ENCODE data around the gene LRRC3C. TPM values are rescaled to one million over a fixed set of nuclear protein-coding genes. Genes with fewer than 3 reads are reported as not detected.

Gene LRRC3C, protein sequence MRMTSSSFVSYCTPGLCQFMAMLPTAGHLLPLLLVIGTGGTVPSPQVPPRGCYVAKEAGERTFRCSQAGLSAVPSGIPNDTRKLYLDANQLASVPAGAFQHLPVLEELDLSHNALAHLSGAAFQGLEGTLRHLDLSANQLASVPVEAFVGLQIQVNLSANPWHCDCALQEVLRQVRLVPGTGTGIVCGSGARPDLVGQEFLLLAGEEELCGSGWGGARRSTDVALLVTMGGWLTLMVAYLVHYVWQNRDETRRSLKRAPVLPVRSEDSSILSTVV
- not detected for polyA plus RNA-seq (2012; ENCODE audit: insufficient read length, low read depth)

DNA sequence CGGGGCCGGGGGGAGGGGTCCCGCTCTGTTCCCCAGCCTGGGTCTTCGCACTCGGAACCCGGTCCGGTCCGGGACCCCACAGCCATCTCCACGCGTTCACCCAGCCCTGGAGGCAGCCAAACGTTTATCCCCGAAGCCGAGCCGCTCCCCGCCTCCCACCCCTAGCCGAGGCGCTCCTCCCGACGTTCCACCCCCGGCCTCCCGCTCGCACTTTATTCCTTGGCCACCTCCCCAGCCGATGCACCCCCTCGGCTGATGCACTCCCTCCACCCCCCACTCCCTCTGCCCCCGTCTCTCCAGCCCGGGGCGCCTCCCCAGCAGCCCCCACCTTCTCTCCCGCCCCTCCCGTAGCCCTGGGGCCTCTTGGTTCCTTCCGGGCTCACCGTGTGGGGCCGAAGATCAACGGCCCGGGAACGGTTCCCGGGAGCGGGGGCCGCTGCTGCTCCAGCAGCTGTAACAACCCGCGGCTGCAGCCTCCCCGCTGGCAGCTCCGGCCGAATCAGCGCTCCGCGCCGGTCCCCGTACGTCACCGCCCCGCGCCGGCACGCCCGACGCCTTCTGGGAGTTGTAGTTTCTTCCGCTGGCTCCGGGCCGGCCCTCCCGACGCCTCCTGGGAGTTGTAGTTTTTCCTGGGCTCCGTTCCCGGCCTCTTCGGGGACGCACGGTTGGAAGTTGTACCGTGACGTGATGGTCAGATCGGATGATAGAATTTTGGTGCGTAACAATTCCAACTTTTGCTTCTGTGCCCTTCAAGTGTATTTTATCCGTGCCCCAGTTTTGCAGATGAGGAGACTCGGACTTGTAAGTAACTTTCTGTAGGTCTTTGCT, at the start of gene LRRC3C, which contains the start of gene ORMDL3:
LRRC3C (plus strand) TSS at position 632 of the 828 bp plus-strand sequence. CDS start 13,792 bp downstream, outside the sequence.
ORMDL3 (minus strand) TSS at position 501 of the 828 bp plus-strand sequence. CDS start 3,398 bp downstream, outside the sequence.
- TF ChIP-seq TAF1 (IDR thresholded peaks at IDR 0.05; ENCODE audit: borderline replicate concordance, insufficient read depth, low read length) (0 out of 2 replicates have a peak, but pooled peaks have one; percentile 74), FOXP2 (optimal IDR thresholded peaks at IDR 0.05; ENCODE audit: borderline replicate concordance, extremely low read depth, extremely low read length, insufficient read depth) (peak; percentile 91), SIN3A (IDR thresholded peaks at IDR 0.05; ENCODE audit: borderline replicate concordance, insufficient read depth, low read length) (no peak), POLR2AphosphoS5 (IDR thresholded peaks at IDR 0.05; ENCODE audit: low read depth, low read length) (peak; percentile 86)
- TF ChIP-seq, protein P1, sequence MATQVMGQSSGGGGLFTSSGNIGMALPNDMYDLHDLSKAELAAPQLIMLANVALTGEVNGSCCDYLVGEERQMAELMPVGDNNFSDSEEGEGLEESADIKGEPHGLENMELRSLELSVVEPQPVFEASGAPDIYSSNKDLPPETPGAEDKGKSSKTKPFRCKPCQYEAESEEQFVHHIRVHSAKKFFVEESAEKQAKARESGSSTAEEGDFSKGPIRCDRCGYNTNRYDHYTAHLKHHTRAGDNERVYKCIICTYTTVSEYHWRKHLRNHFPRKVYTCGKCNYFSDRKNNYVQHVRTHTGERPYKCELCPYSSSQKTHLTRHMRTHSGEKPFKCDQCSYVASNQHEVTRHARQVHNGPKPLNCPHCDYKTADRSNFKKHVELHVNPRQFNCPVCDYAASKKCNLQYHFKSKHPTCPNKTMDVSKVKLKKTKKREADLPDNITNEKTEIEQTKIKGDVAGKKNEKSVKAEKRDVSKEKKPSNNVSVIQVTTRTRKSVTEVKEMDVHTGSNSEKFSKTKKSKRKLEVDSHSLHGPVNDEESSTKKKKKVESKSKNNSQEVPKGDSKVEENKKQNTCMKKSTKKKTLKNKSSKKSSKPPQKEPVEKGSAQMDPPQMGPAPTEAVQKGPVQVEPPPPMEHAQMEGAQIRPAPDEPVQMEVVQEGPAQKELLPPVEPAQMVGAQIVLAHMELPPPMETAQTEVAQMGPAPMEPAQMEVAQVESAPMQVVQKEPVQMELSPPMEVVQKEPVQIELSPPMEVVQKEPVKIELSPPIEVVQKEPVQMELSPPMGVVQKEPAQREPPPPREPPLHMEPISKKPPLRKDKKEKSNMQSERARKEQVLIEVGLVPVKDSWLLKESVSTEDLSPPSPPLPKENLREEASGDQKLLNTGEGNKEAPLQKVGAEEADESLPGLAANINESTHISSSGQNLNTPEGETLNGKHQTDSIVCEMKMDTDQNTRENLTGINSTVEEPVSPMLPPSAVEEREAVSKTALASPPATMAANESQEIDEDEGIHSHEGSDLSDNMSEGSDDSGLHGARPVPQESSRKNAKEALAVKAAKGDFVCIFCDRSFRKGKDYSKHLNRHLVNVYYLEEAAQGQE (IDR thresholded peaks at IDR 0.05; ENCODE audit: insufficient read depth in 1 of 2, low read depth in 2 of 2, low read length in 2 of 2): no peak

DNA sequence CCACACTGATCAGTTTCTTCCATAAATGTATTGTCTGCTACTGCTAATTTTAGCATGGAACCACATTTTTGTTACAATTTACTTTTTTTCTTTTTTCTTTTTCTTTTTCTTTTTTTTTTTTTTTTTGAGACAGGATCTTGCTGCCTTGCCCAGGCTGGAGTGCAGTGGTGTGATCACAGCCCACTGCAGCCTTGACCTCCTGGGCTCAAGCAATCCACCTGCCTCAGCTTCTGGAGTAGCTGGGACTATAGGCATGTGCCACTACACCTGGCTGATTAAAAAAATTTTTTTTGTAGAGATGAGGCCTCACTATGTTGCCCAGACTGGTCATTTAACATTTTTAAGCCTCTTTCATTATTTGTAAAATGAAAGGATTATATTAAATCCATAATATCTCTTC, 40.5 kb upstream of the LRRC3C start:
- TF ChIP-seq TAF1 (IDR thresholded peaks at IDR 0.05; ENCODE audit: borderline replicate concordance, insufficient read depth, low read length): no peak
- no peak for TF ChIP-seq POLR2AphosphoS5 (IDR thresholded peaks at IDR 0.05; ENCODE audit: low read depth, low read length)
- no peak for TF ChIP-seq SIN3A (IDR thresholded peaks at IDR 0.05; ENCODE audit: borderline replicate concordance, insufficient read depth, low read length)
- TF ChIP-seq, protein P1 (IDR thresholded peaks at IDR 0.05; ENCODE audit: insufficient read depth in 1 of 2, low read depth in 2 of 2, low read length in 2 of 2): no peak
- TF ChIP-seq FOXP2 (optimal IDR thresholded peaks at IDR 0.05; ENCODE audit: borderline replicate concordance, extremely low read depth, extremely low read length, insufficient read depth): no peak

DNA sequence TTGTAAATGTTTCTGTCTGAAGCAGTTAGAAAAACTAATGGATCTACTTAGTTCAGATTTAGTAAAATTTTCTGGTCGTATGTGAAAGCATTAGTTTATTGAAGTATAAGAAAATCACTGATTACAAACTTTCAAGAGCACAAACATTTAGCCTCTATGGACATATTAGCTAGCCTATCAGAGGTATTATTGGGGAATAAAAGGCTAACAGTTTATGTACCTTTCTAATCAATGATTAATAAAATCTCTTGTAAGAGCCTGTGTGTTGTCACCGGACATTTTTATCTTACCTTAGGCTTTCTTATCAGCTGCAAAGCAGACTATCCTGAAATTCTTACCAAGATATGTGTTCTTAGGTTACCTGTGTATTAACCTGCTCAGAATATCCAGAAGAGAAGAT, 38.3 kb upstream of the LRRC3C start:
- TF ChIP-seq TAF1 (IDR thresholded peaks at IDR 0.05; ENCODE audit: borderline replicate concordance, insufficient read depth, low read length) (no peak), SIN3A (IDR thresholded peaks at IDR 0.05; ENCODE audit: borderline replicate concordance, insufficient read depth, low read length) (no peak), POLR2AphosphoS5 (IDR thresholded peaks at IDR 0.05; ENCODE audit: low read depth, low read length) (no peak), FOXP2 (optimal IDR thresholded peaks at IDR 0.05; ENCODE audit: borderline replicate concordance, extremely low read depth, extremely low read length, insufficient read depth) (no peak)
- TF ChIP-seq, protein P1 (IDR thresholded peaks at IDR 0.05; ENCODE audit: insufficient read depth in 1 of 2, low read depth in 2 of 2, low read length in 2 of 2): no peak

DNA sequence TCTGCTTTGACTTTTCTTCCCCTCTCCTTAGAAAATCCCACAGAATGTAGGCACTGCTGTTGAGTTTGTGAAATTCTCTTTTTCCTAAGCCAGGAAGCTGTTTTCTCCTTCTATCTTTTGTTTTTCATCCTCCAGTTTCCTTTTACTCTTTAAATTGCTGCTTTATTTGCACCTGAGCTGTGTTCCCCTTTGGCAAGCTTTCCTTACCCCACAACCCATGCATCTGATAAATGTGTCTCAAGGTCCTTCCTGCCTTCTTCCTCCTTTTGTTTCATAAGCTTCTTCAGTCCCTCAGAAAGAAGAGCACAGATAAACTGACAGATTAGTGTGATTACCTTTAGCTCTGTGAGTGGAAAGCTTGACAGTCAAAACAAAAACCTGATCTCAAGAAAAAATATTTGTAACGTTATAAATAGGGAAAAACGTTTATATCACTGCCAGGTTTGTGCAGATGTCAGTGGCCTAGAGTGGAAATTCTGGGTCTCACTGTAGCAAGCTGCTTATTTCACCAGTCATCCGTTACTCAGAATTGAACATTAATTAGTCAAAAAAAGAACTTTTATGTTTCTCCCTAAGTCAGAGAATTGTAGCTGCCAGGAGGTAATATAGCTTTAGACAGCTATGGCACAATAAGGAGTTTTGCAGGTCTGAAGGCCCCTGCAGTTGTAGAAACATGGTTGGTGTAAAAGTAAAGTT, 32.7 kb upstream of the LRRC3C start:
- TF ChIP-seq, protein P1 (IDR thresholded peaks at IDR 0.05; ENCODE audit: insufficient read depth in 1 of 2, low read depth in 2 of 2, low read length in 2 of 2): no peak
- no peak for TF ChIP-seq FOXP2 (optimal IDR thresholded peaks at IDR 0.05; ENCODE audit: borderline replicate concordance, extremely low read depth, extremely low read length, insufficient read depth)
- TF ChIP-seq SIN3A (IDR thresholded peaks at IDR 0.05; ENCODE audit: borderline replicate concordance, insufficient read depth, low read length): no peak
- TF ChIP-seq TAF1 (IDR thresholded peaks at IDR 0.05; ENCODE audit: borderline replicate concordance, insufficient read depth, low read length): no peak
- TF ChIP-seq POLR2AphosphoS5 (IDR thresholded peaks at IDR 0.05; ENCODE audit: low read depth, low read length): no peak

Data from PFSK-1 (cell line).